AG04449 (cell line): Measurements from ENCODE around the gene P2RY13.

Experiments
- CTCF ChIA-PET: fragments of 350-600 bp; formaldehyde crosslinking; extraction: SDS; loops from one replicate; lab custom pipeline; 2021; ENCODE audit warnings: antibody characterized with exemption; lab: Yijun Ruan, JAX
- POLR2A ChIA-PET: fragments of 400-600, 350-600 bp; formaldehyde crosslinking; extraction: SDS; loops from one replicate; lab custom pipeline; 2020; ENCODE audit warnings: antibody characterized with exemption, inconsistent platforms; lab: Yijun Ruan, JAX
- DNase-seq: peaks from one replicate; pipeline ENCODE4 v3.0.0-alpha.2; 2010; ENCODE audit warnings: low read depth, low spot score
- H3K4me3 ChIP-seq: 2 replicates; pipeline ENCODE4 v1.5.1; 2011; ENCODE audit warnings: low read depth, mild to moderate bottlenecking, control low read depth, low read length
- TF ChIP-seq, protein P1 (sequence below): IDR thresholded peaks from one replicate; pipeline ENCODE4 v1.5.1; 2011; ENCODE audit warnings: mild to moderate bottlenecking, moderate library complexity, low read length, control low read depth, inconsistent platforms; ENCODE audit not compliant: insufficient read depth; ENCODE audit errors: missing control alignments

P2RY13 gene

DNA sequence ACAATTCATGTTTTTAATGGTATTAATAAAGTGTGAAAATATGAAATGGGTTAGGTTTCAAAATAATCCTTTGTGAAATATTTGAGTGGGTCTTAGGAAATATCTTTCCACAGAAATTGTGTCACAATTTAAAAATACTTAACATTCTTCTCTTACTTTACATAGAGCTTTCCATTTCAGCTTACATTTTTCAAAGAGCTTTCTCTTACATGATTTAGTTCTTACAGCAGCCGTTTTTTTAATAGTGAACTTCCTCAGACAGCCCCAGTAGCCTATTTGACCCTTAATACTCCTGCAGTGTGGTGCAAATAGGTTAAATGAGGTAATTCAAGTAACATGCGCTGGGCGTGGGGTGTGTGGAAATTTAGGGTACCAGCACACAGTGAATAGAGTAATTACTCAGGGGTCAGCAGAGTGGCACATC is 33.4 kb upstream of the P2RY13 start:
- CTCF ChIA-PET = interaction anchor here (1.0 to 2.4 kb wide), 3 partner anchors 32 to 105 kb away, joined by 3 to 5 read pairs (median 3); no protein-coding TSS in a partner anchor
- POLR2A ChIA-PET = no interaction called here
- no peak for DNase-seq

GRCh38 chr3:151357463-151357850 is 28.1 kb upstream of the P2RY13 start:
- TF ChIP-seq, protein P1, sequence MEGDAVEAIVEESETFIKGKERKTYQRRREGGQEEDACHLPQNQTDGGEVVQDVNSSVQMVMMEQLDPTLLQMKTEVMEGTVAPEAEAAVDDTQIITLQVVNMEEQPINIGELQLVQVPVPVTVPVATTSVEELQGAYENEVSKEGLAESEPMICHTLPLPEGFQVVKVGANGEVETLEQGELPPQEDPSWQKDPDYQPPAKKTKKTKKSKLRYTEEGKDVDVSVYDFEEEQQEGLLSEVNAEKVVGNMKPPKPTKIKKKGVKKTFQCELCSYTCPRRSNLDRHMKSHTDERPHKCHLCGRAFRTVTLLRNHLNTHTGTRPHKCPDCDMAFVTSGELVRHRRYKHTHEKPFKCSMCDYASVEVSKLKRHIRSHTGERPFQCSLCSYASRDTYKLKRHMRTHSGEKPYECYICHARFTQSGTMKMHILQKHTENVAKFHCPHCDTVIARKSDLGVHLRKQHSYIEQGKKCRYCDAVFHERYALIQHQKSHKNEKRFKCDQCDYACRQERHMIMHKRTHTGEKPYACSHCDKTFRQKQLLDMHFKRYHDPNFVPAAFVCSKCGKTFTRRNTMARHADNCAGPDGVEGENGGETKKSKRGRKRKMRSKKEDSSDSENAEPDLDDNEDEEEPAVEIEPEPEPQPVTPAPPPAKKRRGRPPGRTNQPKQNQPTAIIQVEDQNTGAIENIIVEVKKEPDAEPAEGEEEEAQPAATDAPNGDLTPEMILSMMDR = no peak
- CTCF ChIA-PET = interaction anchor here (1.6 kb wide), 1 partner anchor 29 kb away, joined by 7 read pairs; the partner anchor contains the start of gene P2RY13
- POLR2A ChIA-PET = no interaction called here
- no peak overlapping the region for H3K4me3 ChIP-seq
- DNase-seq = no peak

More for the DNA sequence above, 33.4 kb upstream of the P2RY13 start:
- TF ChIP-seq, protein P1 = no peak
- no peak overlapping the region for H3K4me3 ChIP-seq

DNA sequence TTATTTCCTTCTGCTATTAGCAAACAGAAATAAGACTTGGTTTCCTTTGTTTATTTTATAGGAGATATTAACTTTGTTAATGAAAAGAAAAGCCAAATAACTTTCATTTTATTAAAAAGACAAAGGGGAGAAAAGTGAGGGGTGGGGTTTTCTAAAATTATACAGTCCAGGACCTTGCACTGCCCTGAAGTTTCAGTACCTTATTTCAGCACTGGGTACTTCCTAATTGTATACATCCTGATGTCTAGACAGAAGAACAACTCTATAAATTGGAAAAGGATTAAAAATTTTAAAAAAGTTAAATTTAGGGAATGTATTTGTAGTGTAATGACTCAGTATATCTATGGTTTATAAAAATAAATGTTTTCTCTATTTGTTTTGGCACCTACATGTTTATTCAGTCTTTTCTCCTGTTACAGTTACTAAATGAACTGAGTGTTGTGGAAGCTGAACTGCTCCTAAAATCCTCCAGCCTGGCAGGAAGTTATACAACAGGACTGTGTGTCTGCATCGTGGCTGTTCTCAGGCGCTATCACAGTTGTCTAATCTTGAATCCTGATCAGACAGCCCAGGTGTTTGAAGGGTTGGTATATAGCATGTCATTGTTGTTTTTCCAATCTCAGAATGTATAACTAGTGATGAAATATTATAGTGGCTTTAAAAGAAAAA is 27.6 kb upstream of the P2RY13 start:
- no peak for DNase-seq
- H3K4me3 ChIP-seq = no peak overlapping the region
- TF ChIP-seq, protein P1 = no peak
- ChIA-PET POLR2A (no interaction called here), CTCF (interaction anchor here (1.6 kb wide), 1 partner anchor 28 kb away, joined by 7 read pairs; the partner anchor contains the start of gene P2RY13)

GRCh38 chr3:151351648-151352047 is 22.3 kb upstream of the P2RY13 start:
- DNase-seq = no peak
- no peak overlapping the region for H3K4me3 ChIP-seq
- ChIA-PET CTCF (no interaction called here), POLR2A (no interaction called here)
- TF ChIP-seq, protein P1 = no peak

- ChIA-PET POLR2A (no interaction called here), CTCF (no interaction called here)
- TF ChIP-seq, protein P1 = no peak
- H3K4me3 ChIP-seq = no peak overlapping the region
- no peak for DNase-seq
These were observed 21.9 kb upstream of the P2RY13 start for GRCh38 chr3:151351219-151351618.

- ChIA-PET CTCF (no interaction called here), POLR2A (no interaction called here)
- no peak for DNase-seq
- H3K4me3 ChIP-seq = no peak overlapping the region
- TF ChIP-seq, protein P1 = no peak
These were observed 21.3 kb upstream of the P2RY13 start for GRCh38 chr3:151350656-151351055.
